ENCODE data around the gene ADAM10.

Gene ADAM10

DNA sequence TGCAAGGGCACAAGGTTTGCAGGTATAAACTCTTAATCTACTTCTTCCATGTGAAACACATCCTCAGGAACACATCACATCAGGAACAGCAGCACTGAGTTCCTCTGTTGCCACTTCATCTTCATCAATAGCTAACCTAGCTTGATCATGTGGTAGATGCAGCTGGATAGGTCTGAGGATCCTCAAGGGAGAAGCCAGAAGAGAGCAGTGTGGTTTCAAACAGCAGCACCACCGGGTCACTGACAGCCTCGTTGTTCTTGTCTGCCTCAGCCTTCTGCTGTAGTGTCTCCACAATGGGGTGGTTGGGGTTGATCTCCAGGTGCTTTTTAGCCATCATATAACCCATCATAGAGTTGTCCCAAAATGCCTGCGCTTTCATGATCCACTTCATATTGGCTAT lies 58.8 kb downstream of the ADAM10 start:
- TF ChIP-seq TAF1 (IDR thresholded peaks at IDR 0.05; ENCODE audit: borderline replicate concordance, low read depth, low read length) (no peak), POLR2A (IDR thresholded peaks at IDR 0.05; ENCODE audit: low read depth, low read length) (no peak), POLR2AphosphoS5 (IDR thresholded peaks at IDR 0.05; ENCODE audit: low read depth, low read length) (no peak)
- DNase-seq (ENCODE audit: insufficient read length) (no peak), FAIRE-seq (no peak)

DNA sequence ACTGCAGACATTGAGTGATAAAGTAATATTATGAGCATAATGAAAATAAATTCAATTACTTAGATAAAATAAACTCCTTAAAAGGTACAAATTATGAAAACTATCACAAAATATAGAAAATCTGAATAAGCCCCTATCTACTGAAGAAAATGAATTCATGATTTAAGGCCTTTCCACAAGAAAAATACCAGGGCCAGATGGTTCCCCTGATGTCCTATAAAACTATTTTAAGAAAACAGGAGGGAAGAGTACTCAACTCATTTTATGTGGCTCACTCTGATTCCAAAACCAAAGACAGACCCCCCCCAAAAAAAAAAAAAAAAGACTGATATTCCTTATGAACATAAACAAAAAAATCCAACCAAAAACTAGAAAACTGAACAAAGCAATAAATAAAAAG lies 59.9 kb downstream of the ADAM10 start:
- DNase-seq (ENCODE audit: insufficient read length) (no peak), FAIRE-seq (no peak)
- TF ChIP-seq POLR2A (IDR thresholded peaks at IDR 0.05; ENCODE audit: low read depth, low read length) (no peak), TAF1 (IDR thresholded peaks at IDR 0.05; ENCODE audit: borderline replicate concordance, low read depth, low read length) (no peak), POLR2AphosphoS5 (IDR thresholded peaks at IDR 0.05; ENCODE audit: low read depth, low read length) (no peak)

DNA sequence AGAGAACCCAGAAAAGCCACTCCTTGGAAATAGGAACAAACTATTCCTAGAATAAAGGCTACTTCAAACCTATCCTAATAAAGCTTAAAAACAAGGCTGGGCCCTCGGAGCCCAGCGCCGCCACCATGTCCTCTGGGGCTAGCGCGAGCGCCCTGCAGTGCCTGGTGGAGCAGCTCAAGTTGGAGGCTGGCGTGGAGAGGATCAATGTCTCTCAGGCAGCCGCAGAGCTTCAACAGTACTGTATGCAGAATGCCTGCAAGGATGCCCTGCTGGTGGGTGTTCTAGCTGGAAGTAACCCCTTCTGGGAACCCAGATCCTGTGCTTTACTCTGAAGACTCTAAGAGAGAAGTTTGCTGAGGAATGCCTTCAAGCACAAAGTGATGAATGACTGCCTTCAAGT lies 63.2 kb downstream of the ADAM10 start:
- FAIRE-seq (no peak), DNase-seq (ENCODE audit: insufficient read length) (no peak)
- TF ChIP-seq POLR2A (IDR thresholded peaks at IDR 0.05; ENCODE audit: low read depth, low read length) (no peak), POLR2AphosphoS5 (IDR thresholded peaks at IDR 0.05; ENCODE audit: low read depth, low read length) (no peak), TAF1 (IDR thresholded peaks at IDR 0.05; ENCODE audit: borderline replicate concordance, low read depth, low read length) (no peak)

DNA sequence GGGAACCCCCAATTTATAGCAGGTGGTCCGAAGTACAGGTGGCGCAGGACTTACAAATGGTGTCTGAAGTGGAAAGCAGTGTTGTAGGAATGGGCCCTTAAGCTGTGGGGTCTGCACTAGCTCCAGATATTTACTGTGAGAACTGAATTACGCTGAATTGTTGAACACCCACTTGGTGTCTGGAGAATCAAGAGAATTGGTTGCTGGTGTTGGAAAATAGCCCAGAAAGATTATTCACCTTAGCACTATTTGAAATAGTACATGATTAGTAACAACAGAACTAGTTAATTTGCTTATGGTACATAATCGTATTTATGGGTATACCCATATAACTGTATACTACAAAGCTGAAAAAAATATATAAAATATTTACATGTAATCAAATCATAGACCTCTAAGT lies 64.8 kb downstream of the ADAM10 start:
- no peak for TF ChIP-seq TAF1 (IDR thresholded peaks at IDR 0.05; ENCODE audit: borderline replicate concordance, low read depth, low read length)
- TF ChIP-seq POLR2A (IDR thresholded peaks at IDR 0.05; ENCODE audit: low read depth, low read length): no peak
- TF ChIP-seq POLR2AphosphoS5 (IDR thresholded peaks at IDR 0.05; ENCODE audit: low read depth, low read length): no peak
- FAIRE-seq: no peak

DNA sequence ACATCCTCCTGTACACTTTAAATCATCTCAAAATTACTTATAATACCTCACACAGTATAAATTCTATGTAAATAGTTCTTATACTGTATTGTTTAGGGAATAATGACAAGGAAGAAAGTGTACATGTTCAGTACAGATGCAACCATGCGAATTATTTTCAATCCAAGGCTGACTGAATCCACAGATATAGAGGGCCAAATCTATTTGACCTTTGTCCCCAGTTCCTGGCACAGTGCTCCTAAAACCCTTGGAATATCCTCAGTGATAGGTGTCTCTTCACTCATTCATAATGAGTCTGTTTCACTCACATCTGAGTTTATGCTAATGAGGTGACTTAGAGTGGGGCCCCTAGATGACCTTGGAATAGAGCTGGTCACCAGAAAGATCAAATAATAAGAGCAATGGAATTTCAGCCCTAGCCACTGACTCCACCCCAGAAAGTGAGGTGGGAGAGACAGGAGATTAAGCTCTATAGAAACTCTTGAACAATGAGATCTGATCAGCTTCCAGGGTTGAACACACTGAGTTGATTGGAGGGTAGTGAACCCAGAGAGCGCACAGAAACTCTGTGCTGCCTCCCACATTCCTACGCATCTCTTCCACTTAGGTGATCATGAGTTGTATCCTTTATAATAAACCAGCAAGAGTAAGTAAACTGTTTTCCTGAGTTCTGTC lies 65.3 kb downstream of the ADAM10 start:
- FAIRE-seq (no peak), DNase-seq (ENCODE audit: insufficient read length) (no peak)
- TF ChIP-seq TAF1 (IDR thresholded peaks at IDR 0.05; ENCODE audit: borderline replicate concordance, low read depth, low read length): no peak
- TF ChIP-seq POLR2A (IDR thresholded peaks at IDR 0.05; ENCODE audit: low read depth, low read length): no peak
- TF ChIP-seq POLR2AphosphoS5 (IDR thresholded peaks at IDR 0.05; ENCODE audit: low read depth, low read length): no peak

More for the DNA sequence above, 64.8 kb downstream of the ADAM10 start:
- no peak for DNase-seq (ENCODE audit: insufficient read length)

DNA sequence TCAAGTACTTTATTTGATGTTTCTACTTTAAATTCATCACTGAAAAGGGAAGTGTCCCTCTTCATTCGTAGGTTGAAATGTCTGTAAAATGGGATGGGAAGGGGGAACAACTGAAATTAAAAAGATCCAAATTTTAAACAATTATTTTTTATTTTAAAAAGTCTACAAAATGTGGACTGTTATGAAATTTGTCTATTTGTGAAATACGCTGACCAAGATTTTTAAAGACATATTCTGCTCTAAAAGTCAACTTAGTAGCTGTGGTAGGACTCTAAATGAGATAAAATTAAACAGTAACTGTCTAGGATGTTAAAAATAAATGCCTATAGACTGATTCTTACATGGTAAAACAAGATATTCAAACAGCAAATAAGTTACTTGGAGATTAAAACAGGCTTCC lies 67.3 kb downstream of the ADAM10 start:
- TF ChIP-seq POLR2AphosphoS5 (IDR thresholded peaks at IDR 0.05; ENCODE audit: low read depth, low read length): no peak
- no peak for DNase-seq (ENCODE audit: insufficient read length)
- FAIRE-seq: no peak

DNA sequence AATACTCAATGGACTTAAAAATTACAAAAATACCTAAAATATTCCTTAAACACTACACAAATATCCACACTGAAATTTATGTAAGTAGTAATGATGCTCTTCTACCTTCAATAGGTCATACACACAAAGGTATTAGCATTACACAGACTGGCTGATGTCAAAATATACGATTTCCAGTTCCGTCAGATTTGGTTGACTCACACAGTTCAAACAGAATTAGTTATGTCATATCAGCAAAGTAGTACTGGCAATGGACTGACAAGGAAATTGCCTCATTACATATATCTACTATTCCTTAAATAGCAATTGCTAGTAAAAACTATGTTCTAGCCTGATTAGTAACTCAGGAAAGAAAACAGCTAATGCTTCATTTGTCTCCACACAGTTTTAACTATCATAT lies 70.8 kb downstream of the ADAM10 start:
- FAIRE-seq (no peak), DNase-seq (ENCODE audit: insufficient read length) (no peak)
- TF ChIP-seq POLR2A (IDR thresholded peaks at IDR 0.05; ENCODE audit: low read depth, low read length) (no peak), TAF1 (IDR thresholded peaks at IDR 0.05; ENCODE audit: borderline replicate concordance, low read depth, low read length) (no peak), POLR2AphosphoS5 (IDR thresholded peaks at IDR 0.05; ENCODE audit: low read depth, low read length) (no peak)

DNA sequence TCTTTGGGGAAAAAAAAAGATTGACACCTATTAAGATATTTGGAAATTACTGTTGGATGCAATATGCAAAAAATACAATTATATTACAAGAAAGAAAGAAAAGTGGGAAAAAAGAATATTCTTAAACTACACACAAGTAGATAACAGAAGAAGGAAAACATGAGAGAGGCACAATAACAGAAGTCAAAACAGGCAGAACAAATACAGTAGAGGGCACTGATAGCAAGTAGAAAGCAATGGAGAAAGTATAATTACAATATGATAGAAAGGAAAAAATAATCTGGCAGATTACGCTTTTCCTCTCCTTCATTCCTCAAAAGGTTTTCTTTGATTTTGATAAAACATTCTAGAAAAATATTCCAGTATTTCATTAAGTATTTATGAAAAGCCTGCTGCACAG lies 72.1 kb downstream of the ADAM10 start:
- FAIRE-seq (no peak), DNase-seq (ENCODE audit: insufficient read length) (no peak)
- no peak for TF ChIP-seq POLR2A (IDR thresholded peaks at IDR 0.05; ENCODE audit: low read depth, low read length)
- TF ChIP-seq POLR2AphosphoS5 (IDR thresholded peaks at IDR 0.05; ENCODE audit: low read depth, low read length): no peak
- TF ChIP-seq TAF1 (IDR thresholded peaks at IDR 0.05; ENCODE audit: borderline replicate concordance, low read depth, low read length): no peak

DNA sequence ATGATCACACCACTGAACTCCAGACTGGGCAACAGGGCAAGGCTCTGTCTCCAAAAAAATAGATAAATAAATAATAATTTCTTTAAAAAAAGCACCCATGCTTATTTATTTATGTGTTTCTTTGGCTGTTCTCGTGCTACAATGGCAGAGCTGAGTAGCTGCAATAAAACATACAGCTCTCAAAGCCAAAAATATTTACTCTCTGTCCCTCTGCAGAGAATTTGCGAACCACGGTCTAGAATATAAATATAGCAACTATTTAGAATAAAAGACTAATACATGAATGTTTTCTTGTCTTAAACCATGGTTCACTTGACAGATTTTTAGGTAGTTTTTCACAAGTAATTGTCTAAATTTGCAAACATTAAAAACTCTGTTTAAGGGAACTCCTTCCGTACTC lies 72.7 kb downstream of the ADAM10 start:
- no peak for TF ChIP-seq TAF1 (IDR thresholded peaks at IDR 0.05; ENCODE audit: borderline replicate concordance, low read depth, low read length)
- no peak for TF ChIP-seq POLR2AphosphoS5 (IDR thresholded peaks at IDR 0.05; ENCODE audit: low read depth, low read length)
- TF ChIP-seq POLR2A (IDR thresholded peaks at IDR 0.05; ENCODE audit: low read depth, low read length): no peak
- FAIRE-seq (no peak), DNase-seq (ENCODE audit: insufficient read length) (no peak)

DNA sequence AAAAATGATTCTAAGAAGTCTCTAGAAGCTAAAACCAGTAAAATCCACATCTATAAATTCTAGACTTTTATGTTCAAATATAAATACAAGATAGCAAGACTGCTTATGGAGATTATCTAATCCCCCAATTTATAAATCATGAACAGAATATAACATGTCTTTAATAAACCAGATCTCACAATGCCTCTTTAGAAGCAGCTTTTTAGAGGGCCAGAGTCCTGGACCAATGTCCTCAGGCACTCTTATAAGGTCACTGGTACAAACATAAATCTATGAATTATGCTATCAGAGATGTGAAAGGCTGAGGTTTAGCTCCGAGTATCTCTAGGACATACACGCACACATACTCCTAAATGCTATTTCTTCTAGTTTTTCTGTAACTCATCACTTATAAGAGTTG lies 78.3 kb downstream of the ADAM10 start:
- DNase-seq (ENCODE audit: insufficient read length): no peak
- TF ChIP-seq POLR2A (IDR thresholded peaks at IDR 0.05; ENCODE audit: low read depth, low read length) (no peak), TAF1 (IDR thresholded peaks at IDR 0.05; ENCODE audit: borderline replicate concordance, low read depth, low read length) (no peak), POLR2AphosphoS5 (IDR thresholded peaks at IDR 0.05; ENCODE audit: low read depth, low read length) (no peak)
- no peak for FAIRE-seq

DNA sequence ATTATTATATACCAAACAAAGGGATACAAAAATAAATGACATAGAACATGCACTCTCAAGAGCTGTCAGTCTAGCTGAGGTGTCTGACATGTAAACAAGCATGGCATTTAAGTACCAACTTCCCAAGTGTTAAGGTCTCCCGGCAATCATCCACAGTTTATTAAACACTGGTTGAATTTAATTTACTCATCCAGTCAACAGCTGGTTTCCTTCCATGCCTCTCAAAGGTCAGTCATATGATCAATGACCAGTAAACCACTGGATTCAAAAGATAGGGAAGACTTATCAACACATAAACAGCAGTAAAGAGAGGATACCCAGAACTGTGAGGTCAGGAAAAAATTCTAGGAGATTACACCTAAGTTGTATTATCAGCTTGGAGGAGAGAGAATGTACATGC lies 80.4 kb downstream of the ADAM10 start:
- no peak for DNase-seq (ENCODE audit: insufficient read length)
- no peak for FAIRE-seq
- no peak for TF ChIP-seq TAF1 (IDR thresholded peaks at IDR 0.05; ENCODE audit: borderline replicate concordance, low read depth, low read length)

DNA sequence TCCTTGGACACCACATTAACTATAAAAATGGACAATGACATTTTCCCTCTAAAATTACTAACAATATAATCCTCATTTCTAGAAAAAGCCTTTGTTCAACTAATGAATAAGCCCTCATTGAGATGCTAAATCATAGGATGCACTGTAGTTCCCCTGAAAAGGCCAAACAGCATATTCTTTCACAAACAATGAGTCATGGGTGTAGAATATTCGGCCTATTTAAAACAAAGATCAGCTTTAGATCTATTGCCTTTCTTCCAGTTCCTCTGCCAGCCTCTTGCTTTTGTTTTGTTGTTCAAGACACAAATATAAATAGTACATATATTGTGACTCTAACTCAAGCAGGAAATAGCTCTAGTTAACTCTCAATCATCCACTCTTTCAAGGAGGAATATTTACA lies 82.5 kb downstream of the ADAM10 start:
- TF ChIP-seq POLR2A (IDR thresholded peaks at IDR 0.05; ENCODE audit: low read depth, low read length) (no peak), POLR2AphosphoS5 (IDR thresholded peaks at IDR 0.05; ENCODE audit: low read depth, low read length) (no peak), TAF1 (IDR thresholded peaks at IDR 0.05; ENCODE audit: borderline replicate concordance, low read depth, low read length) (no peak)
- DNase-seq (ENCODE audit: insufficient read length) (no peak), FAIRE-seq (peak; percentile 44)

DNA sequence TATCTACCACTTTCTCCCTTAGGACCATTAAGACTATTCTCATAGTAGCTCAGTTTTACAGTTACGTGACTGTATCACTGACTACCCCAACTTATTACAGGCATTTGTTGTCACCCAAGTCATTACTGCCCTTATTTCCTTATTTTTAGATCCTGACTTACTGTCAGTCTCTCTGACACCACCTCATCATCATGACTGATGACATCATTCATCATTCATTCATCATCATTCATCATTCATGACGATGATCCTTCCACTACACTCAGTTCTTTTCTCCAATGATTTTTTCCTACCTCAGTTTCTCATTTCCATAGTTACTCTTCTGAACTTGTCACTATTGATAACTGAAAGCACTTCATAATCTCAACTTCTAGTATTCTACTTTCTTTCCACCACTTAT lies 83.8 kb downstream of the ADAM10 start:
- DNase-seq (ENCODE audit: insufficient read length) (no peak), FAIRE-seq (no peak)
- TF ChIP-seq POLR2AphosphoS5 (IDR thresholded peaks at IDR 0.05; ENCODE audit: low read depth, low read length) (no peak), POLR2A (IDR thresholded peaks at IDR 0.05; ENCODE audit: low read depth, low read length) (no peak), TAF1 (IDR thresholded peaks at IDR 0.05; ENCODE audit: borderline replicate concordance, low read depth, low read length) (no peak)

Measured in GM12892 (cell line).